ENCODE measurements around the gene DPY30.
"Not testable (repeated sequence)": the region's sequence is repeated elsewhere in the genome, so short reads cannot be mapped to it uniquely, and the experiment has no call there.

The DPY30 gene

GRCh38 chr2:32039447-32040219, at the start of gene DPY30:
Gene DPY30, minus strand, starts transcription at chr2:32039805. Its CDS starts 349 bp downstream, at chr2:32039456.
- peak; percentile 93 for DNase-seq

- DNase-seq, result no peak
Observed at GRCh38 chr2:32074134-32074506, 34.5 kb upstream of the DPY30 start.

GRCh38 chr2:32067549-32067948, 27.9 kb upstream of the DPY30 start:
- DNase-seq, result no peak

- no peak for DNase-seq
Observed at GRCh38 chr2:32064713-32065112, 25.1 kb upstream of the DPY30 start.

GRCh38 chr2:32064021-32064601, 24.5 kb upstream of the DPY30 start:
- DNase-seq, result no peak

GRCh38 chr2:32063310-32064020, 23.9 kb upstream of the DPY30 start, which contains the start of gene SPAST:
Gene SPAST, plus strand, starts transcription at chr2:32063556. Its CDS starts 276 bp downstream, at chr2:32063832.
- DNase-seq, result peak; percentile 96

GRCh38 chr2:32061973-32062861, 22.6 kb upstream of the DPY30 start:
- no peak for DNase-seq

GRCh38 chr2:32061430-32061829, 21.8 kb upstream of the DPY30 start:
- no peak for DNase-seq

GRCh38 chr2:32060266-32060665, 20.7 kb upstream of the DPY30 start:
- DNase-seq, result no peak

GRCh38 chr2:32058130-32058529, 18.5 kb upstream of the DPY30 start:
- no peak for DNase-seq

- DNase-seq, result not testable (repeated sequence)
Observed at GRCh38 chr2:32054583-32054982, 15.0 kb upstream of the DPY30 start.

GRCh38 chr2:32051836-32052439, 12.3 kb upstream of the DPY30 start:
- DNase-seq, result no peak

GRCh38 chr2:32043561-32043960, 4.0 kb upstream of the DPY30 start:
- no peak for DNase-seq

GRCh38 chr2:32034198-32034887, 5.3 kb downstream of the DPY30 start:
- not testable (repeated sequence) for DNase-seq

GRCh38 chr2:32018789-32019482, 20.7 kb downstream of the DPY30 start:
- DNase-seq, result not testable (repeated sequence)

- DNase-seq, result no peak
Observed at GRCh38 chr2:32012872-32013271, 26.7 kb downstream of the DPY30 start.

- DNase-seq, result no peak
Observed at GRCh38 chr2:32011485-32011960, 28.1 kb downstream of the DPY30 start.

GRCh38 chr2:32010670-32011484, 28.7 kb downstream of the DPY30 start, which contains the start of gene MEMO1:
Gene MEMO1, minus strand, starts transcription at chr2:32011008. Its CDS starts 761 bp downstream, at chr2:32010247.
- DNase-seq, result peak; percentile 90

GRCh38 chr2:32010280-32010669, 29.3 kb downstream of the DPY30 start:
- DNase-seq, result peak; percentile 77
